Keratinocyte (primary cell): ENCODE data around the gene GLTPD2. TPM values are rescaled to one million over a fixed set of nuclear protein-coding genes. Genes with fewer than 3 reads are reported as not detected.

Source experiments
- DNase-seq: peaks from one replicate; pipeline ENCODE4 v3.0.0-alpha.2; 2011; ENCODE audit warnings: low read depth, missing footprints, low spot score
- FAIRE-seq: peaks from 2 replicates; lab custom pipeline; 2011; peaks lifted over from hg19 to GRCh38; lab: Jason Lieb, UNC
- H2AFZ ChIP-seq: 2 replicates; pipeline ENCODE4 v1.6.0; 2012; ENCODE audit warnings: low read length, control low read depth, inconsistent platforms; ENCODE audit not compliant: control insufficient read depth
- H3K27ac ChIP-seq: 2 replicates; pipeline ENCODE4 v1.5.1; 2011; ENCODE audit warnings: low read length; ENCODE audit not compliant: control insufficient read depth, insufficient read depth
- H3K27me3 ChIP-seq: 3 replicates; pipeline ENCODE4 v1.6.0; 2011; ENCODE audit warnings: low read length; ENCODE audit not compliant: control insufficient read depth, insufficient read depth; ENCODE audit errors: extremely low read depth
- H3K36me3 ChIP-seq, 2 experiments: 2 replicates in 1 of 2; 3 replicates in 1 of 2; pipeline ENCODE4 v1.5.1; 2011; ENCODE audit warnings: low read length in 2 of 2, mild to moderate bottlenecking in 1 of 2; ENCODE audit not compliant: control insufficient read depth in 2 of 2, insufficient read depth in 2 of 2; ENCODE audit errors: extremely low read depth in 1 of 2
- H3K4me1 ChIP-seq: 3 replicates; pipeline ENCODE4 v1.5.1; 2011; ENCODE audit warnings: low read length; ENCODE audit not compliant: control insufficient read depth, insufficient read depth; ENCODE audit errors: extremely low read depth
- H3K4me2 ChIP-seq: 3 replicates; pipeline ENCODE4 v1.6.0; 2011; ENCODE audit warnings: low read depth, low read length; ENCODE audit not compliant: control insufficient read depth, insufficient read depth; ENCODE audit errors: extremely low read depth
- H3K4me3 ChIP-seq, 3 experiments: fragments of 200-600 bp in 1 of 3; sonication (generic) in 1 of 3; 2 replicates in 2 of 3; 3 replicates in 1 of 3; pipeline ENCODE4 v1.5.1; 2011 to 2016; ENCODE audit warnings: low read length in 3 of 3, mild to moderate bottlenecking in 3 of 3, control low read depth in 2 of 3, inconsistent platforms in 1 of 3, low read depth in 1 of 3, mixed read lengths in 1 of 3, mixed run types in 1 of 3, moderate library complexity in 1 of 3; ENCODE audit not compliant: control insufficient read depth in 2 of 3, insufficient read depth in 2 of 3; ENCODE audit errors: extremely low read depth in 1 of 3
- H3K79me2 ChIP-seq: 2 replicates; pipeline ENCODE4 v1.6.0; 2012; ENCODE audit warnings: low read length; ENCODE audit not compliant: control insufficient read depth, insufficient read depth
- H3K9ac ChIP-seq: 3 replicates; pipeline ENCODE4 v1.6.0; 2011; ENCODE audit warnings: low read length; ENCODE audit not compliant: control insufficient read depth, insufficient read depth; ENCODE audit errors: extremely low read depth
- H3K9me1 ChIP-seq: 3 replicates; pipeline ENCODE4 v1.6.0; 2011; ENCODE audit warnings: low read length; ENCODE audit not compliant: control insufficient read depth, insufficient read depth; ENCODE audit errors: extremely low read depth
- H3K9me3 ChIP-seq: 2 replicates; pipeline ENCODE4 v1.5.1; 2012; ENCODE audit warnings: low read depth, low read length; ENCODE audit not compliant: control insufficient read depth
- H4K20me1 ChIP-seq: 3 replicates; pipeline ENCODE4 v1.6.0; 2011; ENCODE audit warnings: low read length; ENCODE audit not compliant: control insufficient read depth, insufficient read depth; ENCODE audit errors: extremely low read depth
- CTCF ChIP-seq, 3 experiments: IDR thresholded peaks in 1 of 3; conservative IDR thresholded peaks in 1 of 3; optimal IDR thresholded peaks in 1 of 3; 2 replicates in 2 of 3; 3 replicates in 1 of 3; pipeline versions ENCODE3 to v1.5.1; 2011; ENCODE audit warnings: low read length in 3 of 3, mild to moderate bottlenecking in 3 of 3, moderate library complexity in 2 of 3, control low read depth in 1 of 3, inconsistent platforms in 1 of 3; ENCODE audit not compliant: insufficient read depth in 2 of 3; ENCODE audit errors: extremely low read depth in 1 of 3
- EZH2 ChIP-seq: IDR thresholded peaks from one replicate; pipeline ENCODE4 v1.6.1; 2012; ENCODE audit warnings: inconsistent platforms, mild to moderate bottlenecking, low read length, moderate library complexity
- dilution Hi-C: fragments of 300-500 bp; cut with MboI; formaldehyde crosslinking; loops from one replicate; pipeline ENCODE4 v1.7.0; 2020; ENCODE audit warnings: low sequenced_read_pairs; ENCODE audit not compliant: extremely low pct_ligation_motif_present
- polyA plus RNA-seq, 5 experiments: library from polyadenylated mRNA; depleted of rRNA in 3 of 5; stranded (reverse) in 3 of 5; stranded (forward) in 1 of 5; unstranded in 1 of 5; fragments of >200 nt; gene quantifications; 1 replicate in 1 of 5; 2 replicates in 3 of 5; 3 replicates in 1 of 5; pipeline versions ENCODE4 v1.2.1 to v1.2.3, GENCODE V29; 2011 to 2012; ENCODE audit warnings: missing spikeins in 2 of 5, low read depth in 1 of 5, low replicate concordance in 1 of 5

Gene GLTPD2
- polyA plus RNA-seq, 1 donor (not counting 4 experiments of a cell fraction or from before 2014, with no cell fraction given), result not detected

GRCh38 chr17:4833178-4833940 lies 44.6 kb downstream of the GLTPD2 start, which contains the start of gene MINK1:
Gene MINK1 (plus strand): TSS chr17:4833340. CDS start chr17:4833584, 244 bp downstream.
- Histone ChIP-seq H3K36me3 (peaks cover 4 to 19% of the 10 kb centered on the region in 2 experiments), H4K20me1 (peaks cover 6% of the 10 kb centered on the region), H3K79me2 (peaks cover 50% of the 10 kb centered on the region), H3K9me1 (peaks cover 5% of the 10 kb centered on the region), H3K9ac (peak within 1 kb of the TSS; percentile 86), H3K27me3 (no peaks in the 10 kb centered on the region), H3K4me1 (peaks cover 28% of the 10 kb centered on the region), H3K9me3 (no peaks in the 10 kb centered on the region), H3K27ac (peak within 1 kb of the TSS; percentile 90), H3K4me3 (peak within 1 kb of the TSS; percentile 98 to 99 (median 99)), H3K4me2 (peak within 1 kb of the TSS; percentile 100), H2AFZ (peak within 1 kb of the TSS; percentile 73)
- TF ChIP-seq EZH2, result no peak
- DNase-seq (peak; percentile 80), FAIRE-seq (no peak)
- dilution Hi-C loops, result no loop called here

GRCh38 chr17:4833941-4834680 lies 45.3 kb downstream of the GLTPD2 start:
- Histone ChIP-seq H3K79me2 (peaks cover 56% of the 10 kb centered on the region), H3K27me3 (no peaks in the 10 kb centered on the region), H3K9me1 (peaks cover 5% of the 10 kb centered on the region), H3K9me3 (no peaks in the 10 kb centered on the region), H3K4me2 (peak overlapping the region; percentile 100), H3K9ac (peak overlapping the region; percentile 86), H3K4me1 (peaks cover 28% of the 10 kb centered on the region), H3K36me3 (peaks cover 6 to 22% of the 10 kb centered on the region in 2 experiments), H4K20me1 (peaks cover 6% of the 10 kb centered on the region), H3K27ac (peak overlapping the region; percentile 81), H3K4me3 (peak overlapping the region; percentile 98 to 99 (median 99)), H2AFZ (peak overlapping the region; percentile 13)
- TF ChIP-seq CTCF (optimal IDR thresholded peaks at IDR 0.05 in 1 of 3, IDR thresholded peaks at IDR 0.05 in 1 of 3, conservative IDR thresholded peaks at IDR 0.05 in 1 of 3; ENCODE audit: extremely low read depth in 1 of 3, insufficient read depth in 2 of 3, low read length in 3 of 3) (no peak), EZH2 (no peak)
- dilution Hi-C loops, result no loop called here
- DNase-seq (no peak), FAIRE-seq (no peak)
